GM15510 (cell line): ENCODE measurements around the gene LRRC17.

Source experiments
- POLR2A ChIP-seq: IDR thresholded peaks from 3 replicates; pipeline ENCODE4 v1.6.1; 2011; ENCODE audit warnings: borderline replicate concordance; ENCODE audit not compliant: insufficient read length; ENCODE audit errors: extremely low read depth

Gene LRRC17

GRCh38 chr7:102992509-102992937 is 79.7 kb downstream of the LRRC17 start:
- TF ChIP-seq POLR2A, result no peak

- TF ChIP-seq POLR2A, result no peak
Measured at GRCh38 chr7:102992938-102993717, 80.3 kb downstream of the LRRC17 start.

GRCh38 chr7:102993718-102994029 is 80.9 kb downstream of the LRRC17 start:
- no peak for TF ChIP-seq POLR2A

GRCh38 chr7:102994567-102994966 is 81.8 kb downstream of the LRRC17 start:
- no peak for TF ChIP-seq POLR2A
